PC-9 (cell line): ENCODE measurements around the gene BRINP3. TPM values are rescaled to one million over a fixed set of nuclear protein-coding genes. Genes with fewer than 3 reads are reported as not detected.

Experiments used
- BruUV-seq: library from RNA; stranded (reverse); fragments of 400-500 nt; replicated peaks from 2 replicates; lab custom pipeline; 2021; lab: Mats Ljungman, UMichigan
- CTCF ChIA-PET: fragments of 300-600 bp; sonication (Branson Sonifier 250); formaldehyde crosslinking; loops from one replicate; lab custom pipeline; 2022; ENCODE audit warnings: antibody characterized with exemption; lab: Charles Lee
- POLR2A ChIA-PET: fragments of 300-600 bp; sonication (Branson Sonifier 250); formaldehyde crosslinking; loops from one replicate; lab custom pipeline; 2022; ENCODE audit warnings: antibody characterized with exemption; ENCODE audit not compliant: unreplicated experiment; lab: Charles Lee
- DNase-seq, 2 experiments: peaks; one replicate each; pipeline versions ENCODE4 v3.0.0 to v3.0.0-alpha.2; 2015 to 2022; ENCODE audit warnings: mixed read lengths in 1 of 2
- H2AFZ ChIP-seq: fragments of 200-600 bp; sonication (generic); 2 replicates; pipeline ENCODE4 v1.8.1; 2017; ENCODE audit warnings: antibody characterized with exemption
- H3F3A ChIP-seq: fragments of 200-600 bp; sonication (generic); 2 replicates; pipeline ENCODE4 v1.8.1; 2017; ENCODE audit warnings: antibody characterized with exemption, mild to moderate bottlenecking, low read depth; ENCODE audit not compliant: insufficient read depth
- H3K27ac ChIP-seq: fragments of 200-600 bp; sonication (generic); 2 replicates; pipeline ENCODE4 v1.6.1; 2016; ENCODE audit warnings: mixed run types
- H3K27me3 ChIP-seq: fragments of 200-600 bp; sonication (generic); 2 replicates; pipeline ENCODE4 v1.6.1; 2016; ENCODE audit warnings: low read depth, mixed run types; ENCODE audit not compliant: insufficient read depth
- H3K36me3 ChIP-seq: fragments of 200-600 bp; sonication (generic); 2 replicates; pipeline ENCODE4 v1.6.1; 2016; ENCODE audit warnings: low read depth, mixed run types
- H3K4me1 ChIP-seq: fragments of 200-600 bp; sonication (generic); replicated peaks from 2 replicates; pipeline ENCODE4 v1.6.1; 2016; ENCODE audit warnings: mixed run types; ENCODE audit not compliant: insufficient read depth
- H3K4me2 ChIP-seq: fragments of 200-600 bp; sonication (generic); 2 replicates; pipeline ENCODE4 v1.6.1; 2017; ENCODE audit warnings: mixed run types
- H3K4me3 ChIP-seq: fragments of 200-600 bp; sonication (generic); 2 replicates; pipeline ENCODE4 v1.6.1; 2016; ENCODE audit warnings: mixed run types
- H3K79me2 ChIP-seq: fragments of 200-600 bp; sonication (generic); 2 replicates; pipeline ENCODE4 v1.6.1; 2017; ENCODE audit warnings: low read depth, mixed run types
- H3K9me2 ChIP-seq: fragments of 200-600 bp; sonication (generic); 2 replicates; pipeline ENCODE4 v1.8.1; 2017; ENCODE audit warnings: mild to moderate bottlenecking; ENCODE audit not compliant: insufficient read depth
- H3K9me3 ChIP-seq: fragments of 200-600 bp; sonication (generic); 2 replicates; pipeline ENCODE4 v1.8.1; 2016; ENCODE audit warnings: low read depth; ENCODE audit not compliant: insufficient read depth
- H4K20me1 ChIP-seq: fragments of 200-600 bp; sonication (generic); 2 replicates; pipeline ENCODE4 v1.8.1; 2017; ENCODE audit not compliant: insufficient read depth
- CTCF ChIP-seq: fragments of 200-600 bp; sonication (generic); conservative IDR thresholded peaks from 2 replicates; pipeline ENCODE4 v1.6.1; 2017; ENCODE audit warnings: mixed run types, antibody characterized with exemption, mild to moderate bottlenecking, moderate library complexity
- EZH2 ChIP-seq: fragments of 200-600 bp; sonication (generic); IDR thresholded peaks from 2 replicates; pipeline ENCODE4 v1.8.0; 2017; ENCODE audit warnings: antibody characterized with exemption, low read depth
- intact Hi-C: fragments of 100-400 bp; cut with micrococcal nuclease; formaldehyde crosslinking; loops from one replicate; pipeline ENCODE4 v1.10.0; 2022; ENCODE audit not compliant: unreplicated experiment
- total RNA-seq: library from RNA; stranded (reverse); gene quantifications from 2 replicates; pipeline ENCODE4 v1.2.3, GENCODE V29; 2021

The BRINP3 gene
- total RNA-seq, 1 experiment from 2014 or later: not detected

GRCh38 chr1:190116921-190117320 lies 360.7 kb downstream of the BRINP3 start:
- Histone ChIP-seq H3F3A (no peaks in the 10 kb centered on the region), H3K4me3 (no peak overlapping the region), H3K9me2 (no peaks in the 10 kb centered on the region), H4K20me1 (no peaks in the 10 kb centered on the region), H3K4me1 (no peaks in the 10 kb centered on the region), H3K27me3 (no peaks in the 10 kb centered on the region), H3K27ac (no peak overlapping the region), H3K9me3 (no peaks in the 10 kb centered on the region), H3K36me3 (no peaks in the 10 kb centered on the region), H3K4me2 (no peak overlapping the region), H3K79me2 (no peaks in the 10 kb centered on the region), H2AFZ (no peak overlapping the region)
- DNase-seq: no peak
- ChIA-PET POLR2A (no interaction called here), CTCF (no interaction called here)
- TF ChIP-seq CTCF: no peak
- TF ChIP-seq EZH2: no peak
- intact Hi-C loops: no loop called here
- BruUV-seq: no TSS peak

GRCh38 chr1:190104961-190105360 lies 372.7 kb downstream of the BRINP3 start:
- H3K27ac ChIP-seq: no peak overlapping the region
- intact Hi-C loops: no loop called here

GRCh38 chr1:190102757-190103326 lies 374.8 kb downstream of the BRINP3 start:
- CTCF ChIA-PET: no interaction called here
- H3K27ac ChIP-seq: no peak overlapping the region
- intact Hi-C loops: no loop called here

More at GRCh38 chr1:190104961-190105360, 372.7 kb downstream of the BRINP3 start:
- no peaks in the 10 kb centered on the region for H3K36me3 ChIP-seq
- POLR2A ChIA-PET: no interaction called here
- CTCF ChIA-PET: no interaction called here
- no peaks in the 10 kb centered on the region for H3K9me2 ChIP-seq
- no peaks in the 10 kb centered on the region for H3K79me2 ChIP-seq
- TF ChIP-seq EZH2 (no peak), CTCF (no peak)
- BruUV-seq: no TSS peak
- no peak overlapping the region for H3K4me3 ChIP-seq
- no peaks in the 10 kb centered on the region for H3F3A ChIP-seq
- no peaks in the 10 kb centered on the region; the same call in 1 of the 2 replicates for H3K9me3 ChIP-seq
- no peaks in the 10 kb centered on the region for H3K4me1 ChIP-seq
- no peak for DNase-seq
- no peak overlapping the region for H3K4me2 ChIP-seq
- H4K20me1 ChIP-seq: no peaks in the 10 kb centered on the region
- no peaks in the 10 kb centered on the region for H3K27me3 ChIP-seq
- H2AFZ ChIP-seq: peak overlapping the region; percentile 56; the same call in 1 of the 2 replicates

More at GRCh38 chr1:190102757-190103326, 374.8 kb downstream of the BRINP3 start:
- Histone ChIP-seq H3K36me3 (no peaks in the 10 kb centered on the region), H3K4me1 (no peaks in the 10 kb centered on the region), H3K27me3 (no peaks in the 10 kb centered on the region), H4K20me1 (no peaks in the 10 kb centered on the region), H3K4me2 (no peak overlapping the region), H3K9me2 (no peaks in the 10 kb centered on the region), H3K9me3 (no peaks in the 10 kb centered on the region; the same call in 1 of the 2 replicates), H3F3A (no peaks in the 10 kb centered on the region), H3K79me2 (no peaks in the 10 kb centered on the region), H2AFZ (peak overlapping the region; percentile 75), H3K4me3 (no peak overlapping the region)
- no TSS peak for BruUV-seq
- POLR2A ChIA-PET: no interaction called here
- no peak for DNase-seq
- no peak for TF ChIP-seq EZH2
- no peak for TF ChIP-seq CTCF
